ENCODE measurements around the gene CNTN4. TPM values are rescaled to one million over a fixed set of nuclear protein-coding genes. Genes with fewer than 3 reads are reported as not detected.

The CNTN4 gene
- total RNA-seq, 3 donors from 2014 or later: not detected

DNA sequence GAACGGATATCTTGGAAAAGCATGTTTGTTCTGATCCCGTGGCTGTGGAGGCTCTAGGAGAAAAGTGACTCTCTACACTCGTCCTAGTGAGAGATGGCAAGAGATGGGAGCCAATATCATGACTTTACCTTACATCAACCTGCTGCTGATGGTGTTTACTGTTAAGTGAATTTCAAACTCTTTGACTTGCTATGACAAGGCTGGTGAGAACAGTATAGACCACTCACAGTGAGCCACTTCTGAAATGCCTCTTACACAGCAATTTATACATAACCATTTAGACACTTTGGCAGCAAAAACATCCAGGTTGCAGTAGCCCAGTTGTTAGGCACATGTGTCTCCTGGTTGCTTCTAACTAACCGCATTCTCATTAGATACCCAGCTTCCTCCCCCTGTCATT, 968.2 kb downstream of the CNTN4 start:
- H3K4me3 Mint-ChIP-seq: no peak overlapping the region
- no peaks in the 10 kb centered on the region for H3K27me3 Mint-ChIP-seq (ENCODE audit: low read depth)
- ATAC-seq (no peak), DNase-seq (no peak)
- no peaks in the 10 kb centered on the region for H3K9me3 Mint-ChIP-seq
- no peaks in the 10 kb centered on the region for H3K4me1 Mint-ChIP-seq (ENCODE audit: low read depth)
- no peaks in the 10 kb centered on the region for H3K36me3 Mint-ChIP-seq (ENCODE audit: insufficient read depth)

- no peaks in the 10 kb centered on the region for H3K36me3 Mint-ChIP-seq (ENCODE audit: insufficient read depth)
- no peaks in the 10 kb centered on the region for H3K4me1 Mint-ChIP-seq (ENCODE audit: low read depth)
- no peaks in the 10 kb centered on the region for H3K27me3 Mint-ChIP-seq (ENCODE audit: low read depth)
- H3K9me3 Mint-ChIP-seq: no peaks in the 10 kb centered on the region
- no peak for ATAC-seq
- DNase-seq: no peak
- no peak overlapping the region for H3K4me3 Mint-ChIP-seq
Measured at GRCh38 chr3:3068358-3068881, 969.8 kb downstream of the CNTN4 start.

DNA sequence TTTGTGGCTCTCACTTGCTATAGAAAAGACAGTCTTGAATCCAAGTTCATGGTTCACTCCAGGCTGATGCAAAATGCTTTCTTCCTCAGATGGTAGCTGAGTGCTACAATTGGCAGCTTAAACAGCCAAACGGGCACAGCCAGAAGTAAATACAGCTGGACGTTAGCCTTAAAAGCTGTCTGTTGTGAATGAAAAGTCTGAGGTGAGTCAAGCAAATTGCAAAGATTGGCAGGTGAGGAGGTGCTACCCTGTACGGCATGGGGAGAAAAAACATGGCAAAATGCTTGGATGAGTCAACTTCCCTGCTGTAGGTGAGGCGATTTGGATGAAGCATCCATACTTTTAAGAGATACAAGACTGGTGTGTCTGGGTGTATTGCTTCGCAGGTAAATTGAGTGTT, 971.1 kb downstream of the CNTN4 start:
- no peak overlapping the region for H3K4me3 Mint-ChIP-seq
- no peak for ATAC-seq
- no peaks in the 10 kb centered on the region for H3K9me3 Mint-ChIP-seq
- no peak for DNase-seq
- no peaks in the 10 kb centered on the region for H3K4me1 Mint-ChIP-seq (ENCODE audit: low read depth)
- no peaks in the 10 kb centered on the region for H3K36me3 Mint-ChIP-seq (ENCODE audit: insufficient read depth)
- no peaks in the 10 kb centered on the region for H3K27me3 Mint-ChIP-seq (ENCODE audit: low read depth)

GRCh38 chr3:3071136-3071535, 972.5 kb downstream of the CNTN4 start:
- no peaks in the 10 kb centered on the region for H3K27me3 Mint-ChIP-seq (ENCODE audit: low read depth)

GRCh38 chr3:3074551-3075257, 976.0 kb downstream of the CNTN4 start:
- H3K9me3 Mint-ChIP-seq: no peaks in the 10 kb centered on the region
- H3K4me3 Mint-ChIP-seq: no peak overlapping the region
- peaks cover 7% of the 10 kb centered on the region for H3K27me3 Mint-ChIP-seq (ENCODE audit: low read depth)
- ATAC-seq (no peak), DNase-seq (no peak)
- no peaks in the 10 kb centered on the region for H3K36me3 Mint-ChIP-seq (ENCODE audit: insufficient read depth)
- no peaks in the 10 kb centered on the region for H3K4me1 Mint-ChIP-seq (ENCODE audit: low read depth)

More at GRCh38 chr3:3071136-3071535, 972.5 kb downstream of the CNTN4 start:
- ATAC-seq (no peak), DNase-seq (no peak)
- no peaks in the 10 kb centered on the region for H3K9me3 Mint-ChIP-seq
- H3K36me3 Mint-ChIP-seq (ENCODE audit: insufficient read depth): no peaks in the 10 kb centered on the region
- no peaks in the 10 kb centered on the region for H3K4me1 Mint-ChIP-seq (ENCODE audit: low read depth)
- H3K4me3 Mint-ChIP-seq: no peak overlapping the region

GRCh38 chr3:3080309-3080708, 981.6 kb downstream of the CNTN4 start:
- DNase-seq (no peak), ATAC-seq (no peak)
- Mint-ChIP-seq H3K4me3 (no peak overlapping the region), H3K27me3 (ENCODE audit: low read depth) (peaks cover 7% of the 10 kb centered on the region), H3K4me1 (ENCODE audit: low read depth) (no peaks in the 10 kb centered on the region), H3K9me3 (no peaks in the 10 kb centered on the region), H3K36me3 (ENCODE audit: insufficient read depth) (no peaks in the 10 kb centered on the region)

GRCh38 chr3:3081381-3082233, 982.9 kb downstream of the CNTN4 start:
- Mint-ChIP-seq H3K4me3 (no peak overlapping the region), H3K4me1 (ENCODE audit: low read depth) (no peaks in the 10 kb centered on the region), H3K27me3 (ENCODE audit: low read depth) (peaks cover 7% of the 10 kb centered on the region), H3K9me3 (no peaks in the 10 kb centered on the region), H3K36me3 (ENCODE audit: insufficient read depth) (no peaks in the 10 kb centered on the region)
- DNase-seq (no peak), ATAC-seq (no peak)

DNA sequence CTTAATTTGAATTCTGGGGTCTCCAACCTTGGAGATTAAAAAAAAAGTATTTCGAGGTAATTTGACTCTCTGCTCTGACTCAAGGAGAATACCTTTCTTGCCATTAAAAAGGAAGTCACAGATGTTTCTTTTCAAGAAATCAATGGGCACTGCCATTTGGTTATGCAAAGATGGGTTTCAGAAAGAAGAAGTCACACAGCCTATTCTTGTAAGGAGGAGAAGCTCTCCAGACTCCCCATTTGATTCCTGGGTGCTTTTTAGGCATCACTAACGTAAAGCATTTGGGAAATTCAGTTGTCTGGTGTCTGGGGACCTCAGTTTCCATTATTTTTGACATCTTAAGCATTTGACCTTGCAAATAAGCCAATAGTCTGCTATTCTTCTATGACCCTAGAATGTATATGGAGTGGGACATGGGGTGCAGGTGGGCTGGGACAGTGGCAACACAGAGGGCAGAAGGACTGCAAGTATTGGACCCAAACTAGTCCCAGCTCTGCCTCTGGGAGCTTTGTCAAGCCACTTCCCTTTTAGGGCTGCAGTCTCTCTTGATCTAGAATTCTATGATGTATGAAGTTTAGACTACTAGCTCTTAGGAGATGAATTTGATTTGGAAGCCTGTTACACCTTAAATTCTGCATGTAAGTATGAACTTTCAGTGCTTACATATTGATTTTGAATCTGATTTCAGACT, 983.7 kb downstream of the CNTN4 start:
- peaks cover 7% of the 10 kb centered on the region for H3K27me3 Mint-ChIP-seq (ENCODE audit: low read depth)
- DNase-seq: no peak
- H3K4me3 Mint-ChIP-seq: no peak overlapping the region

GRCh38 chr3:3084890-3085289, 986.2 kb downstream of the CNTN4 start:
- H3K9me3 Mint-ChIP-seq: no peaks in the 10 kb centered on the region

More for the DNA sequence above, 983.7 kb downstream of the CNTN4 start:
- ATAC-seq: no peak
- Mint-ChIP-seq H3K4me1 (ENCODE audit: low read depth) (no peaks in the 10 kb centered on the region), H3K36me3 (ENCODE audit: insufficient read depth) (no peaks in the 10 kb centered on the region), H3K9me3 (no peaks in the 10 kb centered on the region)

DNA sequence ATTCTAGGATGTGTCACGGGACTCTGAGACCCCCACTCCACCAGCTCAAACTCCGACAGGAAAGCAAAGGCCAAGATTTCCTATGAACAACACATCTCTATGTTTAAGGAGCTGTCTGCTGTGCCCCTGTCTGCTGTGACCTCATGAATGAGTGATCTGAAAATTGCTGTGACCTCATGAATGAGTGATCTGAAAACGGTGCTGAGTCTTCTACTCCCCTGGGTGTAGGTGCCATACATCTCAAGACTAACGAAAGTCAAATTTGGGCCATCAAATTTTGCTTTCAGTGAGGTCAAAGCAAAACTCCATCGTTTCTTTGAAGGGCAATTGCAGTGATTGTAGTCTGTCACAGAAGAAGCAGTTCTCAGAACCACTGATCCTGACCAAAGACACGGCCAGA, 987.1 kb downstream of the CNTN4 start:
- H3K27me3 Mint-ChIP-seq (ENCODE audit: low read depth): no peaks in the 10 kb centered on the region
- DNase-seq: no peak
- H3K9me3 Mint-ChIP-seq: no peaks in the 10 kb centered on the region
- no peak for ATAC-seq
- no peaks in the 10 kb centered on the region for H3K4me1 Mint-ChIP-seq (ENCODE audit: low read depth)
- H3K36me3 Mint-ChIP-seq (ENCODE audit: insufficient read depth): no peaks in the 10 kb centered on the region
- H3K4me3 Mint-ChIP-seq: no peak overlapping the region

More at GRCh38 chr3:3084890-3085289, 986.2 kb downstream of the CNTN4 start:
- no peaks in the 10 kb centered on the region for H3K27me3 Mint-ChIP-seq (ENCODE audit: low read depth)
- no peaks in the 10 kb centered on the region for H3K4me1 Mint-ChIP-seq (ENCODE audit: low read depth)
- DNase-seq: no peak
- no peak for ATAC-seq
- no peaks in the 10 kb centered on the region for H3K36me3 Mint-ChIP-seq (ENCODE audit: insufficient read depth)
- H3K4me3 Mint-ChIP-seq: no peak overlapping the region

- Mint-ChIP-seq H3K27me3 (ENCODE audit: low read depth) (no peaks in the 10 kb centered on the region), H3K4me1 (ENCODE audit: low read depth) (no peaks in the 10 kb centered on the region), H3K9me3 (no peaks in the 10 kb centered on the region), H3K4me3 (no peak overlapping the region), H3K36me3 (ENCODE audit: insufficient read depth) (no peaks in the 10 kb centered on the region)
- no peak for DNase-seq
- no peak for ATAC-seq
Measured at GRCh38 chr3:3086239-3086638, 987.6 kb downstream of the CNTN4 start.

DNA sequence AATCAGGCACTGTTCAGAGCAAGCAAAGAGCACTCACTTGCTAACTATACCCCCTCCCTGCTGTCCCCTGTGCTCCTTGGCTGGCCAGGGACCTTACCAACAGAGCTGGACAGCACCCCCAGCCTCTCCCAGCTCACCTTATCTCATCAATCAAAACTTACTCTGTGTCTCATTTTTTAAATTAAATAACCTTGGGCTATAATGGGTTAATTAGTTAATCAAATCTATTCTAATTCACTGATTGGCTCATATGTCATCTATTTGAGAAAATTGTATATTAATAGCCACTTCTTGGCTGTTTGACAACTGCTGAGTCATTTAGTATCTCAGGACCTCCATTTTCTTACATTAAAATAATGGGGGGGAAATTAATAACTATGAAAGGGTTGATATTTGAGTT, 988.6 kb downstream of the CNTN4 start:
- Mint-ChIP-seq H3K9me3 (no peaks in the 10 kb centered on the region), H3K4me3 (no peak overlapping the region), H3K36me3 (ENCODE audit: insufficient read depth) (no peaks in the 10 kb centered on the region), H3K4me1 (ENCODE audit: low read depth) (no peaks in the 10 kb centered on the region), H3K27me3 (ENCODE audit: low read depth) (no peaks in the 10 kb centered on the region)
- DNase-seq: no peak
- ATAC-seq: no peak

DNA sequence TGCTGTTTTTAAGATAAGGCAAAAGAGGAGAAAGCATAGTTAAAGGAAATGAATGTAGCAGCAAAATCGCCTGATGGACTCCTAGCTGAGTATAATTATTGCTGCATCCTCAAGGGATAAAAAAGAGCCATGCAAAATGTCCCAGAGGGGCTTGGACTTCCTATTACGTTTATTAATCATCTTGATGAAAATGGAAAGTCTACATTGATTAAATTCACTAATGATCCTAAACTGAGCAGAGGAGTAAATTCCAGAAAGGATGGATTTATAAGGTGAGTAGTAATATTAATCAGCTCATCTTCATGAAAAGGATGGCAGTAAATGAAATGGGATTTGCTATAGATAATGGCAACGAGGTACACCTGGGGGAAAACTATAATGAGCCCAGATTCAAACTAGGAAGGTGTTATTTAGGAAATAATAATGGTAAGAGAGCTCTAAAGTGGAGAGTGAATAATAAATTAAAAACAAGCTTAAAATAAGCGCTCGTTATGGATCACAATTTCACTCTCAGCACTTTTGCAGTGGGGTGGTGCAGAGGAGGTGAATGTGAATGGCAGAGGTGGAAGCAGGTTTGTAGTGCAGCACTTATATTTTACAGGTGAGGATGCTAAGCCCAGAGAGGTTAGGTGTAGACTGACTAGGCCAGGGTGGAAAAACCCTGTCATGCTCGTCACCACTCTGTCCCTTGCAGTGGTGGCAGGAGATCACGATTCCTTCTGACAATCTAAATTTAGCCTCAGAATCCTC, 989.2 kb downstream of the CNTN4 start:
- H3K9me3 Mint-ChIP-seq: no peaks in the 10 kb centered on the region
- H3K4me1 Mint-ChIP-seq (ENCODE audit: low read depth): no peaks in the 10 kb centered on the region
- no peak overlapping the region for H3K4me3 Mint-ChIP-seq
- DNase-seq (no peak), ATAC-seq (no peak)
- H3K36me3 Mint-ChIP-seq (ENCODE audit: insufficient read depth): no peaks in the 10 kb centered on the region
- H3K27me3 Mint-ChIP-seq (ENCODE audit: low read depth): no peaks in the 10 kb centered on the region

DNA sequence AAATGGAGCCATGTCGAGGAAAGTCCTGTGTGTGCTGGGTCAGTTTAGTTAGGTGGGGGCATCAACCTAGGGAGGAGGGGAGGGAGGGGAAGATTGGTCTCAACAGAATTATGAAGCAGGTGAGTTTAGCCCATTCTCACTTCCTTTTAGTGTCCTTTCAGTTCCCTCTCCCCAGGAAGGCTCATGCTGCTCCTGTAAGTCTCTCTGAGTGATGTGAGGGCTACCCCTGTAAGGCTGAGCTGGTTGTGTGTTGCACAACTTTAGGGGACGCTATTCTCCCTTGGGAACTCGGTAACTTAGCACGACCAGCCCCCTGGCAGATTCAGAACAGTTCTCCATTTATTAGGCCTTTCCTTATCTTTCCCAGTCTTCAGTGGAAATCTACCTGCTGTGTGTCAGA, 990.4 kb downstream of the CNTN4 start:
- no peaks in the 10 kb centered on the region for H3K36me3 Mint-ChIP-seq (ENCODE audit: insufficient read depth)
- no peak overlapping the region for H3K4me3 Mint-ChIP-seq
- ATAC-seq: no peak
- no peaks in the 10 kb centered on the region for H3K27me3 Mint-ChIP-seq (ENCODE audit: low read depth)
- H3K9me3 Mint-ChIP-seq: no peaks in the 10 kb centered on the region
- no peaks in the 10 kb centered on the region for H3K4me1 Mint-ChIP-seq (ENCODE audit: low read depth)
- no peak for DNase-seq

Measured in activated T-cell treated with anti-CD3 and anti-CD28 coated beads, Interleukin-2, amount 50 U/mL, for 4 hours (primary cell).